Type B pancreatic cell (in vitro differentiated cells): ENCODE measurements around the gene RAB24. TPM values are rescaled to one million over a fixed set of nuclear protein-coding genes. Genes with fewer than 3 reads are reported as not detected.

Source experiments
- DNase-seq: peaks from one replicate; pipeline ENCODE4 v3.0.0; 2021; ENCODE audit warnings: mixed read lengths; ENCODE audit not compliant: unreplicated experiment; ENCODE audit errors: extremely low spot score
- H3K27ac Mint-ChIP-seq: 2 replicates; pipeline ENCODE4 v1.8.0; 2021; ENCODE audit warnings: mild to moderate bottlenecking, mixed read lengths
- H3K27me3 Mint-ChIP-seq: 2 replicates; pipeline ENCODE4 v1.8.0; 2021; ENCODE audit warnings: mixed read lengths
- H3K36me3 Mint-ChIP-seq: 2 replicates; pipeline ENCODE4 v1.8.0; 2021; ENCODE audit warnings: mixed read lengths
- H3K4me1 Mint-ChIP-seq: one replicate; pipeline ENCODE4 v1.8.0; 2021; ENCODE audit warnings: mixed read lengths; ENCODE audit not compliant: unreplicated experiment
- H3K4me3 Mint-ChIP-seq: 2 replicates; pipeline ENCODE4 v1.8.0; 2021; ENCODE audit warnings: mild to moderate bottlenecking, mixed read lengths
- H3K9me3 Mint-ChIP-seq: 2 replicates; pipeline ENCODE4 v1.8.0; 2021; ENCODE audit warnings: mixed read lengths
- CTCF ChIP-seq: fragments of 200-600 bp; sonication (generic); conservative IDR thresholded peaks from 2 replicates; pipeline ENCODE4 v1.5.0; 2021; ENCODE audit warnings: antibody characterized with exemption, mild to moderate bottlenecking
- total RNA-seq: library from RNA; stranded (reverse); gene quantifications from 2 replicates; pipeline ENCODE4 v1.2.1, GENCODE V29; 2021; ENCODE audit warnings: low replicate concordance

Gene RAB24
- total RNA-seq, 1 donor from 2014 or later, result 42.6 TPM

DNA sequence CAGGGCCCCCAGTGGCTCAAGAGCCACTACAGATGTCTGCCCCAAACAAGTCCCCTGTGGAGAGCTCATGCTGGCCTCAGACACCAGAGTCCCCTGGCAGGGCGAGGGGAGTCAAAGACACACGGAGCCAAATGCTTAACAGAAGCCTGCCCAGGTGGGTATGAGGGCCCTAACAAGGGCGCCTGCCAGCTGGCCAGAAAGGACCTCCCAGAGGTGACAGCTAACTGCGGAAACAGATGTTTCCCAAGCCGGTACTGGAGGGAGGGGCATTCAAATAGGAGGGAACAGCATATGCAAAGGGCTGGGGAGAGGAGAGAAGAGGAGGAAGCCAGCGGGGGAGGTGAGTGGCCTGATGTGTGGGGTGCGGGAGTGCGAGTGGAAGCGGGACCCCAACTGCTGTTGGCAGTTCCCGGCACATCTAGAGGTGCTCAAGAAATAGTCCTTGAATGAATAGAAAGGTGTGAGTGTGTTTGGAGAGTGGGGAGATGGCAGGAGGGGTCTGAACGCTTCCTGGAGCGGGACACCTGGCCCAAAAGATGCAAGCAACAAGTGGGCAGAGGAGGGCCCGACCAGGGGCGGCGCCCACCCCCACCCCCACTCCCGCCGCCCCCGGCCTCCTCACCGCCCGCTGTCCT, 7.4 kb upstream of the RAB24 start:
- Mint-ChIP-seq H3K4me1 (peaks cover 16% of the 10 kb centered on the region), H3K4me3 (peak overlapping the region; percentile 90), H3K27ac (peak overlapping the region; percentile 81), H3K9me3 (no peaks in the 10 kb centered on the region), H3K27me3 (no peaks in the 10 kb centered on the region), H3K36me3 (peaks cover 7% of the 10 kb centered on the region)
- DNase-seq, result no peak
- TF ChIP-seq CTCF, result no peak

DNA sequence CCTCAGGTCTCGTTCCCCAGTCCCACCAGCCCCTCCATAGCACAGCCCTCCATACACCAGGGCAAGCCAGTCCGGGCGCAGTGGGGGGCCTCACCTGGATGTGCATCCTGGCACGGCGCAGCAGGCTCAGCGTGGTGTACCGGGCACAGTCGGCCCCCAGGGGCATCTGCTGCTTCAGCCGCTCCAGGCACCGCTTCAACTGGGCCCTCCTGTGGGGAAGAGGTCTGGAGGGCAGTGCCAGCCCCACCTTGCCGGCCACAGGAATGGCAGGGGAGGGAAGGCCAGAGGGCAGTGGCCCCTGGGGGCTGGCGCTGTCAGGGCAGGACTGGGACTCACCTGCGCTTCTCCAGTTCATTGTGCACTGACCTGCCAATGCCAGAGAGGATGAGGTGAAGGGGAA, 6.8 kb upstream of the RAB24 start:
- no peaks in the 10 kb centered on the region for H3K27me3 Mint-ChIP-seq
- TF ChIP-seq CTCF, result no peak
- H3K9me3 Mint-ChIP-seq, result no peaks in the 10 kb centered on the region
- peak overlapping the region; percentile 90 for H3K4me3 Mint-ChIP-seq
- H3K4me1 Mint-ChIP-seq, result peaks cover 18% of the 10 kb centered on the region
- H3K27ac Mint-ChIP-seq, result no peak overlapping the region
- peaks cover 12% of the 10 kb centered on the region for H3K36me3 Mint-ChIP-seq
- no peak for DNase-seq

- H3K27me3 Mint-ChIP-seq, result no peaks in the 10 kb centered on the region
- peaks cover 12% of the 10 kb centered on the region for H3K36me3 Mint-ChIP-seq
- peak overlapping the region; percentile 82 for H3K4me3 Mint-ChIP-seq
- DNase-seq, result no peak
- TF ChIP-seq CTCF, result peak; percentile 89
- H3K27ac Mint-ChIP-seq, result peak overlapping the region; percentile 82
- no peaks in the 10 kb centered on the region for H3K9me3 Mint-ChIP-seq
- peaks cover 23% of the 10 kb centered on the region for H3K4me1 Mint-ChIP-seq
Measured at GRCh38 chr5:177309351-177310191, 6.1 kb upstream of the RAB24 start.

DNA sequence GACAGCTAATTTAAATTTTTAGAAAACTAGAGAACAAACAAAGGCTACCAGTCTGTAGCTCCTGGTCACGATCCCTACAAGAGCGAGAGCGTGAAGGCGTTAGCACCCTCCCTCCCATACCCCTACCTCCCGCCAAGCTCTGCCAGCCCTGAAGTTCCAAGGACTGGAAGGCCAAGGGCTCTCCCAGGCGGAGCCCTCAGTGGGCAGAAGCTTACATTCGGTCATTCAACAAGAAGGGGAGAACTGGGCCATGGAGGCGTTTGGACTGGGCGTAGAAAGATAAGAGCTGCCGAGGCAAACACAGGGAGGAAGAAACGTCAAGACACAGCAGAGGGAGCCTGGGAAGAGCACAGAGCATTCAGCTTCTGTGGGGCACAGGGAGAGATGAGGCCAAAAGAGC, 5.2 kb upstream of the RAB24 start:
- Mint-ChIP-seq H3K9me3 (no peaks in the 10 kb centered on the region), H3K36me3 (peaks cover 16% of the 10 kb centered on the region), H3K4me3 (peak overlapping the region; percentile 82), H3K27me3 (no peaks in the 10 kb centered on the region), H3K4me1 (peaks cover 30% of the 10 kb centered on the region), H3K27ac (peak overlapping the region; percentile 66)
- no peak for DNase-seq
- no peak for TF ChIP-seq CTCF

GRCh38 chr5:177307544-177308363, 4.2 kb upstream of the RAB24 start:
- H3K27me3 Mint-ChIP-seq, result no peaks in the 10 kb centered on the region

More at GRCh38 chr5:177307544-177308363, 4.2 kb upstream of the RAB24 start:
- no peak for TF ChIP-seq CTCF
- H3K27ac Mint-ChIP-seq, result no peak overlapping the region
- H3K9me3 Mint-ChIP-seq, result no peaks in the 10 kb centered on the region
- peaks cover 30% of the 10 kb centered on the region for H3K4me1 Mint-ChIP-seq
- H3K36me3 Mint-ChIP-seq, result peaks cover 16% of the 10 kb centered on the region
- no peak overlapping the region for H3K4me3 Mint-ChIP-seq
- DNase-seq, result no peak
